H1 (cell line): ENCODE data around the gene CCDC144A. TPM values are rescaled to one million over a fixed set of nuclear protein-coding genes. Genes with fewer than 3 reads are reported as not detected.
A peak's percentile ranks its signal among the peaks of the same experiment; 100 is the strongest.

Experiments
- CEBPB ChIP-seq: IDR thresholded peaks from 2 replicates; pipeline ENCODE4 v1.6.1; 2012; ENCODE audit warnings: low read depth, low read length
- CHD1 ChIP-seq: IDR thresholded peaks from 2 replicates; pipeline ENCODE4 v1.6.1; 2012; ENCODE audit warnings: low read depth, low read length, improper control_type of control experiment
- EZH2 ChIP-seq: fragments of 200-600 bp; sonication (generic); IDR thresholded peaks from 2 replicates; pipeline ENCODE4 v1.7.1; 2012; ENCODE audit warnings: low read depth, mild to moderate bottlenecking, moderate library complexity, low read length, inconsistent platforms; ENCODE audit not compliant: severe bottlenecking
- KDM4A ChIP-seq: IDR thresholded peaks from one replicate; pipeline ENCODE4 v1.7.1; 2012; ENCODE audit warnings: low read depth, mild to moderate bottlenecking, moderate library complexity, low read length, inconsistent platforms; ENCODE audit not compliant: severe bottlenecking
- MAFK ChIP-seq: IDR thresholded peaks from 2 replicates; pipeline ENCODE4 v1.6.1; 2012; ENCODE audit warnings: low read depth, mild to moderate bottlenecking, improper control_type of control experiment, low read length
- PHF8 ChIP-seq: fragments of 200-600 bp; sonication (generic); conservative IDR thresholded peaks from 2 replicates; pipeline ENCODE4 v1.7.1; 2012; ENCODE audit warnings: low read depth, mild to moderate bottlenecking, inconsistent platforms, low read length, moderate library complexity
- POLR2A ChIP-seq, 2 experiments: IDR thresholded peaks; 1 replicate in 1 of 2; 2 replicates in 1 of 2; pipeline ENCODE4 v1.6.1; 2011; ENCODE audit warnings: low read depth in 2 of 2, low read length in 2 of 2, mild to moderate bottlenecking in 2 of 2; ENCODE audit errors: control extremely low read depth in 1 of 2
- POU5F1 ChIP-seq: IDR thresholded peaks from 2 replicates; pipeline ENCODE4 v1.6.1; 2011; ENCODE audit warnings: low read depth, mild to moderate bottlenecking, low read length, moderate library complexity
- RBBP5 ChIP-seq: IDR thresholded peaks from 2 replicates; pipeline ENCODE4 v1.7.1; 2012; ENCODE audit warnings: low read depth, mild to moderate bottlenecking, inconsistent platforms, low read length, moderate library complexity, borderline replicate concordance
- RXRA ChIP-seq: IDR thresholded peaks from 2 replicates; pipeline ENCODE4 v1.6.1; 2011; ENCODE audit warnings: low read depth, mild to moderate bottlenecking, low read length, moderate library complexity; ENCODE audit not compliant: insufficient read depth
- SIRT6 ChIP-seq: IDR thresholded peaks from one replicate; pipeline ENCODE4 v1.7.1; 2012; ENCODE audit warnings: low read length, inconsistent platforms
- SP1 ChIP-seq: IDR thresholded peaks from 2 replicates; pipeline ENCODE4 v1.6.1; 2011; ENCODE audit warnings: low read depth, low read length
- SP2 ChIP-seq: IDR thresholded peaks from 2 replicates; pipeline ENCODE4 v1.6.1; 2012; ENCODE audit warnings: mild to moderate bottlenecking, low read length, inconsistent platforms
- SRF ChIP-seq: IDR thresholded peaks from 2 replicates; pipeline ENCODE4 v1.6.1; 2011; ENCODE audit warnings: mild to moderate bottlenecking, low read depth, low read length, moderate library complexity
- SUZ12 ChIP-seq: fragments of 200-600 bp; sonication (generic); IDR thresholded peaks from 2 replicates; pipeline ENCODE4 v1.6.1; 2012; ENCODE audit warnings: mild to moderate bottlenecking, inconsistent platforms, low read length, moderate library complexity, mixed read lengths
- TAF7 ChIP-seq: optimal IDR thresholded peaks from 2 replicates; pipeline ENCODE3; 2011; ENCODE audit warnings: low read depth, mild to moderate bottlenecking, inconsistent platforms, low read length, moderate library complexity, borderline replicate concordance
- TBP ChIP-seq: IDR thresholded peaks from 2 replicates; pipeline ENCODE4 v1.6.1; 2011; ENCODE audit warnings: low read depth, low read length, improper control_type of control experiment
- polyA plus RNA-seq, 7 experiments: library from polyadenylated mRNA; depleted of rRNA in 3 of 7; stranded (reverse) in 5 of 7; unstranded in 2 of 7; fragments of >200 nt in 5 of 7; fragments of 200-250 nt in 2 of 7; gene quantifications; 1 replicate in 5 of 7; 2 replicates in 1 of 7; 4 replicates in 1 of 7; pipeline versions ENCODE4 v1.2.1 to v1.2.3, GENCODE V29; 2011 to 2013; ENCODE audit warnings: missing spikeins in 2 of 7, mixed read lengths in 2 of 7
- total RNA-seq: library from RNA; stranded (reverse); fragmentation: NEBNext Ultra II Directional; extraction: Animal tissue kit (Norgen Biotek cat#: 25700); gene quantifications from 2 replicates; pipeline ENCODE4 v1.2.1, GENCODE V29; 2021

Gene CCDC144A
- total and polyA plus RNA-seq, 2 of the 8 experiments (the other 6 are each of a cell fraction or from before 2014, with no cell fraction given) = 0.35 to 1.7 TPM

GRCh38 chr17:16653367-16654041 lies 36.5 kb upstream of the CCDC144A start, which contains the start of gene ZNF624 (continued):
- no peak for TF ChIP-seq MAFK
- TF ChIP-seq CEBPB = no peak
- TF ChIP-seq TAF7 = peak; percentile 75
- TF ChIP-seq EZH2 = no peak
- TF ChIP-seq KDM4A = peak; percentile 78
- peak; percentile 76 for TF ChIP-seq TBP
- no peak for TF ChIP-seq SIRT6
- no peak for TF ChIP-seq SUZ12
- no peak for TF ChIP-seq SP2
- TF ChIP-seq PHF8 = peak; percentile 79
- no peak for TF ChIP-seq RBBP5
- no peak for TF ChIP-seq CHD1
- TF ChIP-seq SRF = no peak
- TF ChIP-seq POLR2A (IDR thresholded peaks at IDR 0.05; ENCODE audit: control extremely low read depth in 1 of 2, low read depth in 2 of 2, low read length in 2 of 2) = peak; percentile 77 to 82
- no peak for TF ChIP-seq POU5F1
- TF ChIP-seq RXRA = no peak
- TF ChIP-seq SP1 = peak; percentile 55; the same call in 1 of the 2 replicates
